ENCODE data around the gene SH3PXD2A.

GRCh38 chr10:103718247-103718620 is 137.1 kb downstream of the SH3PXD2A start:
- TF ChIP-seq POLR2A (IDR thresholded peaks at IDR 0.05) (no peak), CTCF (IDR thresholded peaks at IDR 0.05 in 8 of 11, conservative IDR thresholded peaks at IDR 0.05 in 3 of 11) (no peak)
